Endodermal cell (in vitro differentiated cells): Measurements from ENCODE around the gene CLVS2. TPM values are rescaled to one million over a fixed set of nuclear protein-coding genes. Genes with fewer than 3 reads are reported as not detected.

Experiments
- DNase-seq: peaks from one replicate; pipeline ENCODE4 v3.0.0-alpha.2; 2017
- H3K27ac ChIP-seq: 2 replicates; pipeline ENCODE4 v1.5.1; 2013; ENCODE audit warnings: mild to moderate bottlenecking, low read depth, low read length, moderate library complexity
- H3K27me3 ChIP-seq: 2 replicates; pipeline ENCODE4 v1.6.1; 2013; ENCODE audit warnings: mild to moderate bottlenecking, low read length, moderate library complexity; ENCODE audit not compliant: insufficient read depth, control insufficient read depth, poor library complexity, severe bottlenecking
- H3K36me3 ChIP-seq: 2 replicates; pipeline ENCODE4 v1.7.0; 2013; ENCODE audit warnings: mild to moderate bottlenecking, low read length, moderate library complexity; ENCODE audit not compliant: control insufficient read depth, insufficient read depth
- H3K4me1 ChIP-seq: one replicate; pipeline ENCODE4 v1.7.0; 2013; ENCODE audit warnings: low read length; ENCODE audit not compliant: control insufficient read depth, insufficient read depth
- H3K4me3 ChIP-seq: 2 replicates; pipeline ENCODE4 v1.5.1; 2013; ENCODE audit warnings: mild to moderate bottlenecking, low read length, moderate library complexity
- H3K9ac ChIP-seq: 2 replicates; pipeline ENCODE4 v1.6.1; 2013; ENCODE audit warnings: mild to moderate bottlenecking, low read length, moderate library complexity; ENCODE audit not compliant: poor library complexity, severe bottlenecking; ENCODE audit errors: extremely low read depth
- H3K9me3 ChIP-seq: 2 replicates; pipeline ENCODE4 v1.6.1; 2013; ENCODE audit warnings: mild to moderate bottlenecking, low read length, moderate library complexity; ENCODE audit not compliant: control insufficient read depth
- H3K27ac Mint-ChIP-seq: 2 replicates; pipeline ENCODE4 v1.8.0; 2020; ENCODE audit warnings: mixed read lengths
- H3K27me3 Mint-ChIP-seq: 2 replicates; pipeline ENCODE4 v1.8.0; 2021; ENCODE audit warnings: mild to moderate bottlenecking, mixed read lengths; ENCODE audit not compliant: insufficient read depth
- H3K36me3 Mint-ChIP-seq: 2 replicates; pipeline ENCODE4 v1.8.0; 2020; ENCODE audit warnings: low read depth, mixed read lengths
- H3K4me1 Mint-ChIP-seq: 2 replicates; pipeline ENCODE4 v1.8.0; 2020; ENCODE audit warnings: mixed read lengths
- H3K4me3 Mint-ChIP-seq: 2 replicates; pipeline ENCODE4 v1.8.0; 2020; ENCODE audit warnings: mild to moderate bottlenecking, moderate library complexity, mixed read lengths
- H3K9me3 Mint-ChIP-seq: 2 replicates; pipeline ENCODE4 v1.8.0; 2020; ENCODE audit warnings: mild to moderate bottlenecking, mixed read lengths
- CTCF ChIP-seq: fragments of 200-600 bp; sonication (generic); conservative IDR thresholded peaks from 2 replicates; pipeline ENCODE4 v1.5.0; 2021; ENCODE audit warnings: antibody characterized with exemption, mild to moderate bottlenecking
- WGBS, 2 experiments: methylation state at CpG; one replicate each; pipeline versions ENCODE4 v1.1.5 to v1.1.7; 2013; ENCODE audit warnings: missing lambda C conversion rate in 2 of 2, mixed read lengths in 1 of 2; ENCODE audit not compliant: insufficient coverage in 1 of 2, insufficient read length in 1 of 2; 5-methylcytosine and 5-hydroxymethylcytosine counted together
- total RNA-seq, 2 donors: library from RNA; stranded (reverse); fragmentation: NEBNext Ultra II Directional in 1 of 2; extraction: Animal tissue kit (Norgen Biotek cat#: 25700) in 1 of 2; gene quantifications; 2 replicates in 1 of 2; 3 replicates in 1 of 2; pipeline ENCODE4 v1.2.1, GENCODE V29; 2021

Gene CLVS2
- total RNA-seq, 2 donors from 2014 or later, result 38.9 to 48.1 TPM

- peaks cover 50% of the 10 kb centered on the region for H3K36me3 Mint-ChIP-seq
- DNase-seq, result no peak
- H3K27me3 ChIP-seq, result no peaks in the 10 kb centered on the region
These were observed 13.0 kb downstream of the CLVS2 start for GRCh38 chr6:123009059-123009458.

GRCh38 chr6:123014835-123015234, 18.8 kb downstream of the CLVS2 start:
- Mint-ChIP-seq H3K27ac (no peak overlapping the region), H3K4me1 (peaks cover 9% of the 10 kb centered on the region), H3K9me3 (no peaks in the 10 kb centered on the region), H3K36me3 (peaks cover 58% of the 10 kb centered on the region), H3K27me3 (no peaks in the 10 kb centered on the region), H3K4me3 (no peak overlapping the region)
- Histone ChIP-seq H3K27ac (no peak overlapping the region), H3K4me3 (no peak overlapping the region), H3K27me3 (no peaks in the 10 kb centered on the region), H3K9me3 (no peaks in the 10 kb centered on the region), H3K9ac (no peak overlapping the region), H3K4me1 (peaks cover 6% of the 10 kb centered on the region), H3K36me3 (peaks cover 29% of the 10 kb centered on the region)
- DNase-seq, result no peak
- no peak for TF ChIP-seq CTCF

More at GRCh38 chr6:123009059-123009458, 13.0 kb downstream of the CLVS2 start:
- Histone ChIP-seq H3K4me3 (no peak overlapping the region), H3K36me3 (peaks cover 37% of the 10 kb centered on the region), H3K9ac (no peak overlapping the region), H3K9me3 (no peaks in the 10 kb centered on the region), H3K27ac (no peak overlapping the region), H3K4me1 (no peaks in the 10 kb centered on the region)
- no peak overlapping the region for H3K4me3 Mint-ChIP-seq
- H3K4me1 Mint-ChIP-seq, result peaks cover 18% of the 10 kb centered on the region
- no peaks in the 10 kb centered on the region for H3K9me3 Mint-ChIP-seq
- H3K27me3 Mint-ChIP-seq, result no peaks in the 10 kb centered on the region
- no peak overlapping the region for H3K27ac Mint-ChIP-seq
- 94 to 100% methylated on average over 1 to 2 of the region's 2 CpGs for WGBS, 2 experiments
- no peak for TF ChIP-seq CTCF

- WGBS, 2 experiments, result 60 to 90% methylated on average over 1 to 4 of the region's 4 CpGs
- no peak for TF ChIP-seq CTCF
- H3K4me1 ChIP-seq, result peaks cover 12% of the 10 kb centered on the region
- peaks cover 17% of the 10 kb centered on the region for H3K36me3 ChIP-seq
- no peak overlapping the region for H3K4me3 Mint-ChIP-seq
- H3K4me1 Mint-ChIP-seq, result peaks cover 13% of the 10 kb centered on the region
- H3K27me3 Mint-ChIP-seq, result no peaks in the 10 kb centered on the region
- H3K9ac ChIP-seq, result no peak overlapping the region
- no peaks in the 10 kb centered on the region for H3K9me3 ChIP-seq
- H3K27ac ChIP-seq, result no peak overlapping the region
- no peaks in the 10 kb centered on the region for H3K9me3 Mint-ChIP-seq
- H3K4me3 ChIP-seq, result no peak overlapping the region
- no peaks in the 10 kb centered on the region for H3K27me3 ChIP-seq
- H3K36me3 Mint-ChIP-seq, result peaks cover 49% of the 10 kb centered on the region
- no peak overlapping the region for H3K27ac Mint-ChIP-seq
- DNase-seq, result no peak
These were observed 20.5 kb downstream of the CLVS2 start for GRCh38 chr6:123016431-123017103.
